Body of pancreas (tissue), 4 donors: ENCODE measurements around the gene MYPOP. TPM values are rescaled to one million over a fixed set of nuclear protein-coding genes. Genes with fewer than 3 reads are reported as not detected.

Source experiments
- ATAC-seq: fragments of 150-250 bp; one replicate; pipeline ENCODE4 v1.9.1; 2016
- DNase-seq, 4 donors: peaks; one replicate each; pipeline ENCODE4 v3.0.0-alpha.2; 2019
- H3K27ac ChIP-seq, 4 donors: fragments of 200-600 bp; sonication (generic); 1 replicate in 3 of 4; 2 replicates in 1 of 4; pipeline versions ENCODE4 v1.5.1 to v1.6.1; 2016 to 2019; ENCODE audit warnings: mild to moderate bottlenecking in 1 of 4, mixed read lengths in 1 of 4, moderate library complexity in 1 of 4
- H3K27me3 ChIP-seq, 2 donors: fragments of 200-600 bp; sonication (generic); one replicate each; pipeline ENCODE4 v1.6.0; 2016; ENCODE audit warnings: mild to moderate bottlenecking in 1 of 2
- H3K36me3 ChIP-seq, 2 donors: fragments of 200-600 bp; sonication (generic); replicated peaks in 1 of 2; 2 replicates each; pipeline ENCODE4 v1.5.1; 2016; ENCODE audit warnings: low read depth in 2 of 2; ENCODE audit not compliant: insufficient read depth in 1 of 2
- H3K4me1 ChIP-seq: fragments of 200-600 bp; sonication (generic); one replicate; pipeline ENCODE4 v1.6.0; 2016
- H3K4me3 ChIP-seq, 2 donors: fragments of 200-600 bp; sonication (generic); 1 replicate in 1 of 2; 2 replicates in 1 of 2; pipeline ENCODE4 v1.5.1; 2016 to 2019
- H3K9me3 ChIP-seq, 3 donors: fragments of 200-600 bp; sonication (generic); 1 replicate in 2 of 3; 2 replicates in 1 of 3; pipeline ENCODE4 v1.5.1; 2016
- POLR2A ChIP-seq, 3 donors: fragments of 450-650 bp; IDR thresholded peaks; one replicate each; pipeline ENCODE4 v1.6.1; 2016; ENCODE audit warnings: antibody characterized with exemption in 3 of 3, mild to moderate bottlenecking in 2 of 3
- WGBS, 2 donors: methylation state at CpG; one replicate each; pipeline ENCODE4 v1.1.5; 2017; 5-methylcytosine and 5-hydroxymethylcytosine counted together
- intact Hi-C: fragments of 100-400 bp; cut with DNase I; formaldehyde crosslinking; loops from one replicate; pipeline ENCODE4 v1.15.1; 2023
- total RNA-seq, 2 donors: library from RNA; depleted of rRNA; stranded (reverse); fragments of >200 nt; gene quantifications; one replicate each; pipeline ENCODE4 v1.1.0, GENCODE V29; 2016
- TF ChIP-seq, protein P1 (sequence below), 7 experiments: fragments of 450-650 bp in 4 of 7; fragments of 200-600 bp in 3 of 7; sonication (generic) in 3 of 7; IDR thresholded peaks; one replicate each; pipeline ENCODE4 v1.5.1; 2016 to 2019; ENCODE audit warnings: antibody characterized with exemption in 7 of 7

MYPOP gene
- total RNA-seq, 2 donors from 2014 or later: 6.7 to 13.5 TPM

DNA sequence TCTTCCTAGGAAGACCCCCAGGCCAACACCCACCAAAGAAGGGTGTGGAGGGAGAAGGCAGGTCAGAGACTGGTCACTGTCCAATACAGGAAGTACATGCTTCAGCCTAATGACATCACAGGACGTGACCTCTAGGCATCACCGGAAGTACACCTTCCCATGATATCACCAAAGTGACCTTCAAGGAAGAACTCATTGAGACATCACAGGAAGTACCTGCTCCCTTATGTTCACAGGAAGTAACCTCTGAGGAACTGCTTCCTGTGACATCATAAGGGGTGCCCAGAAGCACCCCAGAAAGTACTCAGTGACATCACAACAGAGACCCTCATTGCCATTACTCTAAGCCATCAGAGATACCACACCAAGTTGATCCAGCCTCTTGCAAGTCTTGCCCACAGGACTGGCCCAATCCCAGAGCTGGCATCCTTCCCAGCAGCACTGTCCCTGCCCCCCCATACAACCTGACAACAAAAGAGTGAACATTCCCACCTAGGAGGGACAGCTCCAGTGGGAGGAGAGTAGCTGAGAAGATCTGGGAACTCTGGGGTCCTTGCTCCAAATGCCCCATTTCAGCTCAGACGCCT is 36.4 kb upstream of the MYPOP start:
- Histone ChIP-seq H3K27me3 (peaks cover 0 to 4% of the 10 kb centered on the region in 2 donors), H3K4me1 (peaks cover 3% of the 10 kb centered on the region), H3K36me3 (no peaks in the 10 kb centered on the region), H3K27ac (no peak overlapping the region), H3K9me3 (no peaks in the 10 kb centered on the region), H3K4me3 (no peak overlapping the region)
- no peak for DNase-seq
- intact Hi-C loops: no loop called here
- ATAC-seq: no peak
- TF ChIP-seq, protein P1, sequence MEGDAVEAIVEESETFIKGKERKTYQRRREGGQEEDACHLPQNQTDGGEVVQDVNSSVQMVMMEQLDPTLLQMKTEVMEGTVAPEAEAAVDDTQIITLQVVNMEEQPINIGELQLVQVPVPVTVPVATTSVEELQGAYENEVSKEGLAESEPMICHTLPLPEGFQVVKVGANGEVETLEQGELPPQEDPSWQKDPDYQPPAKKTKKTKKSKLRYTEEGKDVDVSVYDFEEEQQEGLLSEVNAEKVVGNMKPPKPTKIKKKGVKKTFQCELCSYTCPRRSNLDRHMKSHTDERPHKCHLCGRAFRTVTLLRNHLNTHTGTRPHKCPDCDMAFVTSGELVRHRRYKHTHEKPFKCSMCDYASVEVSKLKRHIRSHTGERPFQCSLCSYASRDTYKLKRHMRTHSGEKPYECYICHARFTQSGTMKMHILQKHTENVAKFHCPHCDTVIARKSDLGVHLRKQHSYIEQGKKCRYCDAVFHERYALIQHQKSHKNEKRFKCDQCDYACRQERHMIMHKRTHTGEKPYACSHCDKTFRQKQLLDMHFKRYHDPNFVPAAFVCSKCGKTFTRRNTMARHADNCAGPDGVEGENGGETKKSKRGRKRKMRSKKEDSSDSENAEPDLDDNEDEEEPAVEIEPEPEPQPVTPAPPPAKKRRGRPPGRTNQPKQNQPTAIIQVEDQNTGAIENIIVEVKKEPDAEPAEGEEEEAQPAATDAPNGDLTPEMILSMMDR (IDR thresholded peaks at IDR 0.05): no peak
- TF ChIP-seq POLR2A (IDR thresholded peaks at IDR 0.05): no peak
- WGBS, 2 donors: 67 to 79% methylated on average over 3 of the region's 3 CpGs

DNA sequence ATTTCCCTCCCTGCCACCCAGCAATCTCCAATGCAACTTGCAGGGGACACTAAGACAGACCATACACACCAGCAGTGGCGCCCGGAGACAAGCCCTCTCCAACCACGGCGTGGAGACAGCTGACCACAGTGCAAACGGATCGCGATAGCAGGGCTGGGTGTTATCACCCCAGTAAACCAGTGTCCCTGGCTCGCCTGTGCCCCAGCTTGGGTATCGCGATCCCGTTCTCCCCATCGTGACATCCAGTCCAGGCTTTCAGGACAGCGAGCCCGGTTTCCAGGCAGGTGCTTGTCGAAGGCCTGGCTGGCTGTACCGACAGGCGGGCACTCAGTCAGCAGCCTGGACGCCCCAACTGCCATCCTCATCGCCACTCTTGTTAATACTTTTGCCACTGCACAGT is 32.9 kb upstream of the MYPOP start:
- Histone ChIP-seq H3K9me3 (no peaks in the 10 kb centered on the region), H3K36me3 (no peaks in the 10 kb centered on the region), H3K4me1 (peaks cover under 1% of the 10 kb centered on the region), H3K27ac (no peak overlapping the region), H3K4me3 (no peak overlapping the region), H3K27me3 (no peaks in the 10 kb centered on the region)
- ATAC-seq (no peak), DNase-seq (no peak)
- no peak for TF ChIP-seq POLR2A (IDR thresholded peaks at IDR 0.05)
- TF ChIP-seq, protein P1 (IDR thresholded peaks at IDR 0.05): no peak
- intact Hi-C loops: no loop called here
- WGBS, 2 donors: 39 to 51% methylated on average over 8 to 19 of the region's 19 CpGs

DNA sequence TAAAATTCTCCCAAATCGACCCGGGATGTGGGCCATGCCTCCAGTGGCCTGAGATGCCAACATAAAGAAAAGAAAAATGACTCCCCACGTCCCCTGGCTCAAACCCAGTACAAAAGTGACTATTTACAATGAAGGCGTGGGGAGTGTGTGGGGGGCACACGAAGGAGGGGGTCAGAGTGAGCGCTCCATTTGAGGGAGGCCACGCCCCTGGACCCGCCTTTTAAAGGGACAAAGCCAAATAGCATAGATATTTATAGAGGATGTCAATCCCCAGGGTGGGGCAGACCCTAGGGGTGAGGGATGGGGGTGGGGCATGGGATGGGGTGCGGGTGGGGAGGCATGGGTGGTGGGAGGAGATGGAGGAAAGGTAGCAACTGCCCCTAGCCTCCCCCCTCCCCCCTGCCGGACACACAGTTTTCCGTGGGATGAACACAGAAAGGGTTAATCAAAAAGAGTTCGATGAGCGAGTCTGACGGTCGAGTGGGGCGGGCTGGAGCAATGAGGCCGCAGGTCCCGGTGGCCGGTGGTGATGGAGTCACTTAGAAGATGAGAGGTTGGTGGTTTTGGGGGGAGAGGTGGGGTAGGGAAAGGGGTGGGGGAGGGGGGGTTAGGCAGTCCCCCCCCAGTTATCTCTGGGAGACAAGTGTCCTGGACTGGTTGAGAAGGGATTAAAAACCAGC is 32.3 kb upstream of the MYPOP start:
- intact Hi-C loops: no loop called here
- WGBS, 2 donors: 17 to 19% methylated on average over 19 of the region's 19 CpGs
- H3K9me3 ChIP-seq: no peaks in the 10 kb centered on the region

DNA sequence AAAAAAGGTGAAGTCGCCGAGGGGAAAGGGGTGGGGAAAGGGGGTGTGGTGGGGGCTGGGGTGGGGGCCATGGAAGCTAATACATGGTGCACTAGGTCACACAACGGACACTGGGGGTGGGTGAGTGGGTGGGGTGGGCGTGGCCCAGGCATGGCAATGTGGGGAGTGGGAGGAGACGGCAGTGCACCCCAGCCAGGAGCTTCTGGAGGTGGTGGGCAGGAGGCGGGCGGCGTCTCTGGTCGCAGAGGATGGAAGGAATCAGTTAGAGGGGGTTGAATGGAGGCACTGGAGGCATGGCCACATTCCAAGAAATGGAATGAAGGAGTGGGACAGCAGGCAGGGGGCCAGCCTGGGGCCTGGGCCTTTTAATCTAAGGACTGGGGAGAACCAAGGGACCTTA is 31.3 kb upstream of the MYPOP start:
- Histone ChIP-seq H3K4me3 (no peak overlapping the region), H3K27me3 (no peaks in the 10 kb centered on the region), H3K27ac (no peak overlapping the region), H3K4me1 (no peaks in the 10 kb centered on the region), H3K9me3 (no peaks in the 10 kb centered on the region), H3K36me3 (no peaks in the 10 kb centered on the region)
- intact Hi-C loops: no loop called here
- TF ChIP-seq, protein P1 (IDR thresholded peaks at IDR 0.05): no peak
- TF ChIP-seq POLR2A (IDR thresholded peaks at IDR 0.05): no peak
- ATAC-seq (no peak), DNase-seq (no peak)
- 51 to 59% methylated on average over 9 of the region's 9 CpGs for WGBS, 2 donors

More for the DNA sequence above, 32.3 kb upstream of the MYPOP start:
- Histone ChIP-seq H3K27ac (no peak overlapping the region), H3K4me3 (no peak overlapping the region), H3K27me3 (no peaks in the 10 kb centered on the region), H3K4me1 (no peaks in the 10 kb centered on the region), H3K36me3 (no peaks in the 10 kb centered on the region)
- no peak for DNase-seq
- ATAC-seq: no peak
- TF ChIP-seq, protein P1 (IDR thresholded peaks at IDR 0.05): no peak
- no peak for TF ChIP-seq POLR2A (IDR thresholded peaks at IDR 0.05)

DNA sequence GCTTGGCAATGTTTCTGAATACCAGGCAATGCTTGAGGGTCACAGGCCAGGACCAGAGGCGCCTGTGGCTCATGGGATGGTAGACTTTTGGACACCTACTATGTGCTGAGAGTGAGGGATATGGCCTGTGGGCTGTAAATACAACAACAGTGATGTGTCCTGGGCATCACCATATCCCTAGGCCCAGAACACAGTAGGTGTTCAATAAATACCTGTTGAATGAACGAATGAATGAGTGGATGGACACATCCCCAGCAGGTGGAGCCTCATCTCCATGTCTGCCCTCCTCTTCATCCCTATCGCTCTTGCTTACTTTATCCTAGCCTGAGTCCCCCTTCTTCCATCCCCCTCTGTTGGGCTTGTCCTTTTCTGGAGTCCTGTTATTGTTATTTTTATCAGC is 28.6 kb upstream of the MYPOP start:
- Histone ChIP-seq H3K27me3 (no peaks in the 10 kb centered on the region), H3K9me3 (no peaks in the 10 kb centered on the region), H3K36me3 (no peaks in the 10 kb centered on the region), H3K27ac (no peak overlapping the region), H3K4me3 (no peak overlapping the region), H3K4me1 (peaks cover 6% of the 10 kb centered on the region)
- WGBS, 2 donors: 45% methylated on average over 3 of the region's 3 CpGs
- intact Hi-C loops: no loop called here
- TF ChIP-seq, protein P1 (IDR thresholded peaks at IDR 0.05): no peak
- TF ChIP-seq POLR2A (IDR thresholded peaks at IDR 0.05): no peak
- no peak for ATAC-seq
- no peak for DNase-seq
